DOHH2 (cell line): ENCODE measurements around the gene AP1M2.

Experiments
- EZH2phosphoT487 ChIP-seq: fragments of 200-600 bp; sonication (generic); IDR thresholded peaks from 2 replicates; pipeline ENCODE4 v1.6.1; 2017; ENCODE audit warnings: borderline replicate concordance, mild to moderate bottlenecking, antibody characterized with exemption, low read length, moderate library complexity, mixed read lengths
- TF ChIP-seq, protein P1 (sequence below): fragments of 200-600 bp; sonication (generic); IDR thresholded peaks from one replicate; pipeline ENCODE4 v1.5.1; 2014; ENCODE audit warnings: antibody characterized with exemption, mild to moderate bottlenecking, low read depth, low read length; ENCODE audit not compliant: poor library complexity, severe bottlenecking

DNA sequence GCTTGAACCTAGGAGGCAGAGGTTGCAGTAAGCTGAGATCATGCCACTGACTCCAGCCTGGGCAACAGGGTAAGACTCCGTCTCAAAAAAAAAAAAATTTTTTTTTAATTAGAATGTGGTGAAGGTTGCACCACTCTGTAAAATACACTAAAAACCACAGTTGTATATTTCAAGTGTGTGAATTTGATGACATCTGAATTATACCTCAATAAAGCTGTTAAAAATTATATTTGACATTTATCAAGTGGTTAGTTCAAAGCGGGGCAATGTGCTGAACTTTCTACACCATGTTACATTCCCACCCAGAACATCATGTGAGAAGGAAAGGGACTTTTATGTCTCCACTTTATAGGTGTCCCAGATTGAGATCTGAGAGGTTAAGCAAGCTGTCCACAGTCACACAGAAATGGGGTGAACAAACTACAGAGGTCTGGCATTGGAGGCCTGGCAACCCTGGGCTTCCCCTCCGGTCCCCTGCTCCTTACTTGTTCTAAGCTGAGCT is 63.9 kb downstream of the AP1M2 start:
- TF ChIP-seq, protein P1, sequence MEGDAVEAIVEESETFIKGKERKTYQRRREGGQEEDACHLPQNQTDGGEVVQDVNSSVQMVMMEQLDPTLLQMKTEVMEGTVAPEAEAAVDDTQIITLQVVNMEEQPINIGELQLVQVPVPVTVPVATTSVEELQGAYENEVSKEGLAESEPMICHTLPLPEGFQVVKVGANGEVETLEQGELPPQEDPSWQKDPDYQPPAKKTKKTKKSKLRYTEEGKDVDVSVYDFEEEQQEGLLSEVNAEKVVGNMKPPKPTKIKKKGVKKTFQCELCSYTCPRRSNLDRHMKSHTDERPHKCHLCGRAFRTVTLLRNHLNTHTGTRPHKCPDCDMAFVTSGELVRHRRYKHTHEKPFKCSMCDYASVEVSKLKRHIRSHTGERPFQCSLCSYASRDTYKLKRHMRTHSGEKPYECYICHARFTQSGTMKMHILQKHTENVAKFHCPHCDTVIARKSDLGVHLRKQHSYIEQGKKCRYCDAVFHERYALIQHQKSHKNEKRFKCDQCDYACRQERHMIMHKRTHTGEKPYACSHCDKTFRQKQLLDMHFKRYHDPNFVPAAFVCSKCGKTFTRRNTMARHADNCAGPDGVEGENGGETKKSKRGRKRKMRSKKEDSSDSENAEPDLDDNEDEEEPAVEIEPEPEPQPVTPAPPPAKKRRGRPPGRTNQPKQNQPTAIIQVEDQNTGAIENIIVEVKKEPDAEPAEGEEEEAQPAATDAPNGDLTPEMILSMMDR = no peak
- no peak for TF ChIP-seq EZH2phosphoT487
